OCI-LY3 (cell line): ENCODE measurements around the gene COX20.

Experiments used
- CTCF ChIP-seq: fragments of 200-600, 300-600 bp; sonication (generic); IDR thresholded peaks from 2 replicates; pipeline ENCODE4 v1.5.1; 2014; ENCODE audit warnings: antibody characterized with exemption, low read length, low read depth
- EZH2phosphoT487 ChIP-seq: fragments of 200-600 bp; shearing (Covaris generic); IDR thresholded peaks from 2 replicates; pipeline ENCODE4 v1.6.1; 2018; ENCODE audit warnings: antibody characterized with exemption, mixed run types, low read depth

DNA sequence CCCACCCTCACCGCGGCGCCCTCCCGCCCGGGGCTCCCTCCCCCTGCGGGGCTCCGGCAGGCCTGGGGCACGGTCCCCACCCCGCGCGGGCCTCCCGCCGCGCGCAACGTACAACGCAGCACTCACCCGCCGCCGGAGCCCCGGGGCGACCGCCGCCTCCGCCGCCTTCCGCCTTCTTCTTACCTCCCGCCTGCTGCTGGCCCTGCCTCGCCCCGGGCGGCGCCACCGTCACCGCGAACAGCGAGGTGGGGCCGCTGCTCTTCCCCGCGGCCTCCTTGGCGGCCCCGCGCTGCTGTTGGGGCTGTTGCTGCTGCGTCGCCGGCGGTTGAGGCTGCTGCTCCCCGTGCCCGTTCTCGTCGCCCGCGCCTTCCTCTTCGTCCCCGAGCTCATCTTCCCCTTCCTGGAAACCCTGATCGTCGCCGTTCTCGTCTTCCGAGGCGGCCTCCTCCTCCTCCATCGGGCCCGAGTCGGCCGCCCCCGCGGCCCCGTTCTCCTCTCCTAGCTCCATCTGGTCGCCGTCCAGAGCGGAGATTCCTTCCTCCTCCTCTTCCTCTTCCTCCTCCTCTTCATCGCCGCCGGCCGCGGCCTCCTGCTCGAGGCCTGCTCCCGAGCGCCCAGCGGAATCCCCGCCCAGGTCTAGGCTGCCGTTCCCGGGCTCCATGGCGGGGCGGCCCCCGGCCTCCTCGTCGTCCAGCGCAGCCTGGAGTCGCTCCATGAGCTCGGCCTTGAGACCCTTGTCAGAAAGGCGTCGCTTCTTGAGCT lies 28.2 kb downstream of the COX20 start:
- TF ChIP-seq CTCF (no peak), EZH2phosphoT487 (no peak)
